H1 (cell line): ENCODE results near the gene PTH1R. TPM values are rescaled to one million over a fixed set of nuclear protein-coding genes. Genes with fewer than 3 reads are reported as not detected.

Experiments used
- CHD1 ChIP-seq: IDR thresholded peaks from 2 replicates; pipeline ENCODE4 v1.6.1; 2012; ENCODE audit warnings: low read depth, low read length, improper control_type of control experiment
- USF2 ChIP-seq: IDR thresholded peaks from 2 replicates; pipeline ENCODE4 v1.6.1; 2011; ENCODE audit warnings: low read length, improper control_type of control experiment
- polyA plus RNA-seq, 7 experiments: library from polyadenylated mRNA; depleted of rRNA in 3 of 7; stranded (reverse) in 5 of 7; unstranded in 2 of 7; fragments of >200 nt in 5 of 7; fragments of 200-250 nt in 2 of 7; gene quantifications; 1 replicate in 5 of 7; 2 replicates in 1 of 7; 4 replicates in 1 of 7; pipeline versions ENCODE4 v1.2.1 to v1.2.3, GENCODE V29; 2011 to 2013; ENCODE audit warnings: missing spikeins in 2 of 7, mixed read lengths in 2 of 7
- total RNA-seq: library from RNA; stranded (reverse); fragmentation: NEBNext Ultra II Directional; extraction: Animal tissue kit (Norgen Biotek cat#: 25700); gene quantifications from 2 replicates; pipeline ENCODE4 v1.2.1, GENCODE V29; 2021

PTH1R gene
- total and polyA plus RNA-seq, 2 of the 8 experiments (the other 6 are each of a cell fraction or from before 2014, with no cell fraction given) = 0.57 to 1.5 TPM

DNA sequence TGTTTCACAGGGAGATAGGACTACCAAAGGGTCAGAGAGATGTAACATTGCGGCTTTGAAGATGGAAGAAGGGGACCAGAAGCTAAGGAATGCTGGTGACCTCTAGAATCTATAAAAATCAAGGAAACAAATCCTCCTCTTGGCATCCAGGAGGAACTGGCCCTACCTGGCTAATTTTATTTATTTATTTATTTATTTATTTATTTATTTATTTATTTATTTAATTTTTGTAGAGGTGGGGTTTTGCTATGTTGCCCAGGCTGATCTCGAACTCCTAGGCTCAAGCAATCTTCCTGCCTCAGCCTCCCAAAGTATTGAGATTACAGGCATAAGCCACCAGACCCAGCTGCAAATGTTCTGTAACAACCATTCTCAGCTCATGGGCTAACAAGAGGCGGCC is 34.0 kb upstream of the PTH1R start (continued):
- TF ChIP-seq USF2 (no peak), CHD1 (no peak)
